H54 (cell line): ENCODE results near the gene FRMD4A.
A peak's percentile ranks its signal among the peaks of the same experiment; 100 is the strongest.
"Not testable (repeated sequence)": the region's sequence is repeated elsewhere in the genome, so short reads cannot be mapped to it uniquely, and the experiment has no call there.

Experiments
- DNase-seq: peaks from one replicate; pipeline ENCODE4 v3.0.0; 2011; ENCODE audit warnings: low spot score, mixed read lengths; ENCODE audit not compliant: insufficient read length
- FAIRE-seq: peaks from 3 replicates; lab custom pipeline; 2011; peaks lifted over from hg19 to GRCh38; lab: Jason Lieb, UNC
- POLR2A ChIP-seq: IDR thresholded peaks from 2 replicates; pipeline ENCODE4 v1.6.1; 2011; ENCODE audit warnings: low read depth, mild to moderate bottlenecking, low read length

The FRMD4A gene

GRCh38 chr10:13868528-13869294 is 462.0 kb downstream of the FRMD4A start:
- no peak for DNase-seq
- no peak for FAIRE-seq
- no peak for TF ChIP-seq POLR2A

GRCh38 chr10:13867822-13868221 is 462.9 kb downstream of the FRMD4A start:
- FAIRE-seq, result no peak
- DNase-seq, result no peak
- TF ChIP-seq POLR2A, result no peak

GRCh38 chr10:13865758-13866491 is 464.8 kb downstream of the FRMD4A start:
- FAIRE-seq, result peak; percentile 97
- TF ChIP-seq POLR2A, result no peak
- peak; percentile 69 for DNase-seq

- not testable (repeated sequence) for DNase-seq, FAIRE-seq
Observed at GRCh38 chr10:13865220-13865619, 465.5 kb downstream of the FRMD4A start.

GRCh38 chr10:13862546-13863233 is 468.0 kb downstream of the FRMD4A start:
- no peak for DNase-seq
- no peak for TF ChIP-seq POLR2A
- FAIRE-seq, result no peak

GRCh38 chr10:13860886-13861285 is 469.8 kb downstream of the FRMD4A start:
- DNase-seq (no peak), FAIRE-seq (no peak)
- no peak for TF ChIP-seq POLR2A

GRCh38 chr10:13859979-13860654 is 470.6 kb downstream of the FRMD4A start:
- DNase-seq (no peak), FAIRE-seq (no peak)
- no peak for TF ChIP-seq POLR2A

- DNase-seq (no peak), FAIRE-seq (no peak)
- no peak for TF ChIP-seq POLR2A
Observed at GRCh38 chr10:13858709-13859108, 472.0 kb downstream of the FRMD4A start.

GRCh38 chr10:13857451-13857850 is 473.3 kb downstream of the FRMD4A start:
- FAIRE-seq, result no peak
- no peak for TF ChIP-seq POLR2A
- DNase-seq, result no peak

GRCh38 chr10:13853854-13854253 is 476.9 kb downstream of the FRMD4A start:
- DNase-seq, result no peak
- FAIRE-seq, result no peak

GRCh38 chr10:13852872-13853271 is 477.9 kb downstream of the FRMD4A start:
- no peak for DNase-seq
- no peak for FAIRE-seq
- no peak for TF ChIP-seq POLR2A

More at GRCh38 chr10:13853854-13854253, 476.9 kb downstream of the FRMD4A start:
- TF ChIP-seq POLR2A, result no peak

- DNase-seq (no peak), FAIRE-seq (no peak)
- TF ChIP-seq POLR2A, result no peak
Observed at GRCh38 chr10:13851906-13852305, 478.8 kb downstream of the FRMD4A start.
